ENCODE results near the gene RFTN1.
"Not testable (repeated sequence)": the region's sequence is repeated elsewhere in the genome, so short reads cannot be mapped to it uniquely, and the experiment has no call there.

The RFTN1 gene

DNA sequence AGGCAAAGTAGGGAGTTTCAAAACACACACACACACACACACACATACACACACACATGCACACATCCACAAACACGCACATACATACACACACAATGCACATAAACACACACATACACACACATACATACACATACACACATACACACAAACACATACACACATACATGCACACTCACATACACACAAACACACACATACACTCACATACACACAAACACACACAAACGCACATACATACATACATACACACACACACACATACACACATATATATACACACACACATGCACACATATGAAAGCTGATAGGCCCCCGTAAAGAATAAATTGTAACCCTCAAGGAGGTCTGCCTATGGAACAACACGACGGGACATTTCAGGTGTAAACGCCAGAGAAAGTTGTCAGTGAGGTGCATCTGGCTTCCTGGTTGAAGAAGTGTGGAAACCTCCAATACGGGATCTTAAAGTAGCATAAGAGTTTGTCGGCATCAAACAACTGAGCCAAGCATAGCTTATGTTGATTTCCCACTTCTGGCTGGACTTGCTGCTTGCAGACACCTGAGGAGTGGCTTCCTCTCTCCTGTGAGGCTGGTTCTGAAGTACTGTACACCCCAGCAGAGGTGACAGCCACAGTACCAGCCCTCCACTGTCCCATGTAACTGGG, 5.8 kb downstream of the RFTN1 start:
- DNase-seq (ENCODE audit: low read depth in 2 of 2) = no peak

DNA sequence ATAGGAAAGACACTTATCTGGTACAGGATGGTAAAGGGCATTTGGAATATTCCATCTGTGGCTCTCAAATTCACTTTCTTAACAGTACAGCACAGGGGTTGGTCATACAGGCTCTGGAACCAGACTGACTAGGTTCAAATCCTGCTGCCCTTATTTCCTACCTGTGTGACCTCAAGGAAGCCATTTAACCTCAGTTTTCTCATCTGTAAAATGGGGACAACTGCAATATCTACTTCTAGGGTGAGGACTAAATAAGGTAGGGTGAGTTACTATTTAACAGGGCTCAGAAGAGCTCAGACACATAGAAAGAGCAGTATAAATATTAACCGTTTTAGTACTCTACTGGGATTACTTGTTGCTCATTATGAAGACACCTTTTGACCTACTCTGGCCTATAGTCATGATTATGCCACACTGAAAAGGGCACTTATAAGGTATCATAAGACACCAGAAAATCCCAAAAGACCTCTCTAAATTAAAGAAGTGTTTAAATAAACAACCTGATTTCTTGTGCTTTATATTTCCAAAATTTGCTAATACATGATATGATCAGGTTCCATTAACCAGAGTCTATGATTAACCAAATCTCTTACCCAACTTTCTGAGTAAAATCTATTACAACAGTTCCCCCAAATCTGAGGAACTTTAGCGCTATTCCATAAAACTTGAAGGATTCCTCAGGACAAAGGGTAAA, 6.5 kb downstream of the RFTN1 start:
- DNase-seq (ENCODE audit: low read depth in 2 of 2) = no peak

DNA sequence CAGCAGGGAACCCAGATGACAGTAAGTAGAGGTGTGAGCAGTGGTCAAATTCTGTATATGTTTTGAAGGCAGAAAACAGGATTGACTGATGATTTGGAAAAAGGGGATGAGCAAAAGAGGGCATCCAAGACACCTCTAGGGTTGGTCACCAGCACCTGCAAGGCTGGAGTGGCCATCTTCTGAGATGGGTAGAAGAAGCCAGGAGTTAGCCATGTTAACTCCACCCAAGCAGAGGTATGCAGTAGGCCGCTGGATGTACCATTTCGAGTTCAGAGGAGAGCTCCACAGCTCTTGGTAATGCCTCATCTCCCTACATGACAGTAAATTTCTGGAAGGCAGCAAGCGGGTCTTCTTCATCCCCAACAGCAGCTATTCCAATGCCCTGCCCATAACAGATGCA, 7.0 kb downstream of the RFTN1 start:
- DNase-seq (ENCODE audit: low read depth in 2 of 2) = no peak

DNA sequence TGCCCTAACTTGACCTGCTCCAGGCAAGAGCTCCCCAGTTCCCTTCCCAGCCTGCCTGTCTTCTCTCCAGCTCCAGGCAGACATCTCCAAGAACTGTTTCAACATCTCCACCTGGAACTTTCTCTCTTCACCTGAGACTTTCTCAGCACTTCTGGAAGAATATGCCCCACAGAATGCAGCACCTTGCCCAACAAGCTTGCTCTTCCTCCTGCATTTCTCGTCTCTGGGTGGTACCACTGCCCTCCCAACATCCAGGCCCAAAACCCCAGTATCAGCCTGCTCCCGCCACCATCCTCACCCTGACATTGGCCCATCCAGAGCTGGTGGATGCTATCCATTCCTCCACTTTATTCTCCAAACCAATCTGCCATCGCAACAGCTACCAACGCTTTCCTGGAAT, 8.8 kb downstream of the RFTN1 start:
- DNase-seq (ENCODE audit: low read depth in 2 of 2) = no peak

DNA sequence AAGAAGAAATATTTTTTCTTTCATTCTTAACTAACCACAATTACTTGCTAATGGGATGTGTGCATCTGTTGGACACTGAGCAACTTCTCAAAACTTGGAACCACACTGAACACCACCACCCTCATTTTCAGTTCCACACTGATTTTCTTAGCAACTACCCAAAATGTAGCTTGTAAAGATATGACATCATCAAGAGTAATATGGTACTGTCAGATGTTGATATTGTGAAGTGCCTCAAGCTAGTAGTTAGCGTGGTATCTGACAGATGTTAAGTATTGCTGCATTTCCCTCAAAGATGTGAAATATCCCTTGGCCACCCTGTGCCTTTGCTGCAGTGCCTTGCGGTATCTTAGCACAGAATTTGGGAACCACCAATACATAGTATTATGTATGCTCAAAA, 9.3 kb downstream of the RFTN1 start:
- DNase-seq (ENCODE audit: low read depth in 2 of 2) = no peak

DNA sequence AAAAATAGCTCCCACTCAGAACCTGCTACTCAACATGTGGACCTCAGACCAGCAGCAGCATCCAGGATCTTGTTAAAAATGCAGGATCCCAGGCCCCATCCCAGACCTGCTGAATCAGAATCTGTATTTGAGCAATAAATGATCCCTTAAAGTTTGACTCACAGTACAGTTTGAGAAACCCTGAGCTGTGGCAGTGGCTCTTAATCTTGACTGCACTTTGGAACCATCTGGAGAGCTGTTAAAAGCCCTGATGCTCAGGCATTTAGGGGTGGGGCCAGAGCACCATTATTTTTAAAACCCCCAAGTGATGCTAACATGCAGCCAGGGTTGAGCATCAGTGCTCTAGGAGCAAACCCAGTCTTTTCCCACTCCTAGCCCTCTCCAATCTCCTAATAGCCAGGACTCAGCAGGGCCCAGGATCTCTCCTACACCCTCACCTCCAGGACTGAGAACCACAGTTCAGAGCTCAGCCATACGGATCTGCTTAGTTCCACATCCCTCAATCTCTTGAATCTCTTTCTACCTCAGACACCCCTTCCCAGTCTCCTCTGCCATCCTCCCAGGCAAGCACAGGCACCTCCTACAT, 10.2 kb downstream of the RFTN1 start:
- DNase-seq (ENCODE audit: low read depth in 2 of 2) = no peak

DNA sequence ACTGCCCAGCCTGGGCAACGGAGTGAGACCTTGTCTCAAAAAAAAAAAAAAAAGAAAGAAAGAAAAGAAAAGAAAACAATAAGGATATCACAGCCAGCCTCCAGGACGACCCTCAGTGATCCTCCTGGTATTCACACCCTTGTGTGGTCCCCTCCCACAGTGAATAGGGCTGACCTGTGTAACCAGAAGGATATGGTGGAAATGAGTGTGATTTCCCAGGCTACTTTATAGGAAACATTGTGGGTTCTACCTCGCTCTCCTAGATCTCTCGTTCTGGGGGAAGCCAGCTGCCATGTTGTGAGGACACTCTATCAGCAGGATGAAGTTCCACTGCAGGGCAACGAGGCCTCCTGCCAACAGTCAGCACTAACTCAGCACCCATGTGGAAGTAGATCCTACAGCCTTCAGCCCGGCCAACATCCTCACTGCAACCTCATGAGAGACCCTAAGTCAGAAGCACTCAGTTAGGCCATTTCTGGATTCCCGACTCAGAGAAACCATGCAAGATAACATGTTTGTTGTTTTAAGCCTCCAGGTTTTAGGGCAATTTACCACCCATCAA, 11.1 kb downstream of the RFTN1 start:
- DNase-seq (ENCODE audit: low read depth in 2 of 2) = no peak

DNA sequence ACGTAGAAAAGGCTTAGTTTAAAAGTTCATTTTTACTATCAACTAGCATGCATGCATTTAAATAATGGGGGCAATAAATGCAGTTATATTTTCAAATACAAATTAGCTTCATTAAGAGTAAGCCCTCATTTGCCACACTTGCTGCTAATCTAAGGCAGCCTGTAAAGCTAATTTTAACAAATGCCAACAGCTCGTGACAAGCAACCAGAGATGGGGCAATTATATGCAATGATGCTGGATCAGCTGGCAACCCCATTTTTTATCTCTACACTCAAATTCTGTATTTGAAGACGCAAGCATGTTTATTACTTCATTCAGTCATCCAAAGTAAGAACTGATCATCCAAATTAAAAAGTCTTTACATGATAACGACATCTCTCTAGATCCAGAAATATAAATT, 12.1 kb downstream of the RFTN1 start:
- DNase-seq (ENCODE audit: low read depth in 2 of 2) = no peak

DNA sequence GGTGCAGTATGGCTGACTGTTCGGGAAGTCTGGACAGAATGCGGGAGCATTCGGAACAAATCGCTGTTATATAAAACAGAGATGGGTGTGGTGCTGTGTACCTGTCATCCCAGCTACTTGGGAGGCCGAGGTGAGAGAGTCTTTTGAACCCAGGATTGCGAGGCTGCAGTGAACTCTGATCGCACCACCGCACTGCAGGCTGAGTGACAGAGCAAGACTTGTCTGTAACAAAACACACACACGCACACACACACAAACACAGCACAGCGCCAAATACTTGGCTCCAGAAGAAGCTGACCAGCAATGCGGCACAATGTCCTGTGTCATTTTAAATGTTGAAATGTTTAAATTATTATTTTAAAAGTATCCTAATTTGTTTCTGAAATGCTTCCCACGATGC, 12.6 kb downstream of the RFTN1 start:
- DNase-seq (ENCODE audit: low read depth in 2 of 2) = no peak

DNA sequence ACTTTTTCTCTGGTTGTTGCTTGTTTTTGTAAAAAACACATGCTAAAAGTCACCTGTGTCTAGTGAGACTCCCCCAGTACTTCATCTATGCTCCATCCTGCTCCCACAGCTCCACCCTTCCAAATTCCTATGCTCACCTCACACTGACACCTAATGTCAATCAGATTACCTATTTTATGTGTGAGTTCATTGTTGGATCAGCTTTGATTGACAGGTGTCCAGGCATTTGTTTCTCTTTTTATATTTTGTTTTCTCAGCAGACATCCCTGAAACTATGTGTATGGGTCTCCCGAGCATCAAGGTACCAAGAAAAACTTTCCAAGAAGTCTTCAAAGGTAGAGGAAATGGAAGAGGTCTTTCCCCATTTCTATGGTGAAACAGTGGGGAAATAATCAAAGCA, 13.4 kb downstream of the RFTN1 start:
- DNase-seq (ENCODE audit: low read depth in 2 of 2) = no peak

DNA sequence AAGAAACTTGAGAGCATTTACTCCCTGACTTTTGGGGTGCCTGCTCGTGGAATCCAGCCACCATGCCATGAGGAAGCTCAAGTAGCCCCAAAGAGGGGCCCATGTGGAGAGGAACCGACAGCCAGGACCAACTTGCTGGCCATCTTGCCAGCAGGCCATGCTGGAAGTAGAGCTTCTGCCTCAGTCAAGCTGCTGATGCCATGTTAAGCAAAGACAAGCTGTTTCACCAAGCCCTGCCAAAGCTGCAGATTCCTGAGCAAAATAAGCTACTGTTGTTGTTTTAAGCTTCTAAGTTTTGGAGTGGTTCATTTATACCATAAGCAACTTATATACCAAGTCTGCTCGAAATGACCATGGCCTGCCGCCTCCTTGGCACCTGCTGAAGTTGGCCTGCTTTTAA, 14.1 kb downstream of the RFTN1 start:
- no peak for DNase-seq (ENCODE audit: low read depth in 2 of 2)

DNA sequence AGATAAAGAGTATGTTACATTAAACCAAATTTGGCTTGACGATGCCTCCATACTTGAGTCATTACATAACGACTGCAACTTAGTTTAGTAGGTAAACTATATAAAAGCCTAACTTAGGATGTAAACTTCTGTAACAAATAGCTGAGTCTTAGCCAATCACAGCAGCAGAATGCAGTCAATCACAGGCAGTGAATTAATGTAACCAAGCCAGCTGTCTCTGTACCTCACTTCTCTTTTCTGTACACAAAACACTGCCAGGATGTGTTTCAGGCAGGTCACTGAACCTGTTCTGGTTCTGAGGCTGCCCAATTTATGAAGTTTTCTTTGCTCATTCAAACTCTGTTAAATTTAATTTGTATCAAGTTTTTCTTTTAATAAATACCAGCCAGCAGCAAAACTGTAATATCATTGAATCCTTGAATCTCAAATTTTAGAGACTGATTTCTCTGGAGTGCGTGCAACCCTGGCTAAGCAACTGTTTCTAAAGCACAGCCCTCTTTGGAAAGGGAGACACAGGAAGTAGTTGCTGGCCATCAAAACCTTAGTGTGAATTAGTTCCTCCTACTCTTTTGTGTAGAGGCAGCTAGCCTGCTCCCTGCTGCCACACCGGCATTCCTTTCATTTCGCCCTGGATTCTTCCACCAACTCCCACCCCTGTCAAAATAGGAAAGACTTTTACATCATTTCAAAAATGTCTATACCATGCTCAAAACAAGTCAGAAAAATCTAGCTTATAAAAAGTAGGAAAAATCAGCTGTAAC, 15.2 kb downstream of the RFTN1 start:
- no peak for DNase-seq (ENCODE audit: low read depth in 2 of 2)

DNA sequence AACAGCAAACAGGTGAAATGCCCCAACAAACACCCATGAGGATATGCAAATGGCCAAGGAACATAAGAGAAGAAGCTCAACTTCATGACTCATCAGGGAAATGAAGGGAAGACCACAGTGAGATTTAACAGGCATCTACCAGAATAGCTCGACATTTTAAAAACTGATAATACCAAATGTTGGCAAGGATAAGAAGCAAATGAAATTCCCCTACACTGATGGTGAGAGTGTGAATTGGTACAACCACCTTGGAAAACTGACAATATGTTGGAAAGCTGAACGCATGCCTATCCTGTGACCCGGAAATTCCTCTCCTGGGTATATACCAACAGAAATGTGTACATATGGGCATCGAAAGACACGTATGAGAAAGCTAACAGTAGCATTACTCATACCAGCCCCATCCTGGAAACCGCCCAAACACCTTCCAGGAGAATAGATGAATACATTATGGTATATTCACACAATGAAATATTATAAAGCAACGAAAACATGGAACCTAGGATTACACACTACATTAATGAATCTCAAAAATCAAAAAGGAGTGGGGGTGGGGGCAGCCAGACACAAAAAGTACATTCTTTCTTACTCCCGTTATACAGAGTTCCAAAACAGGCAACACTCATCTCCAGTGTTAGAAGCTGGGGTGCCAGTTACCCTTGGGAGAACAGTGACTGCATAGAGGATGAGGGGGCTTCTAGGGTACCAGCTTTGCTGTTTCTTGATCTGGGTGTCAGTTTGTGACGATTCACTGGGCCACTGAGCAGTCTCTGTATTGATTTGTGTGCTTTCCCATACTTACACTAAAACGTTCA, 16.9 kb downstream of the RFTN1 start:
- DNase-seq (ENCODE audit: low read depth in 2 of 2) = no peak

DNA sequence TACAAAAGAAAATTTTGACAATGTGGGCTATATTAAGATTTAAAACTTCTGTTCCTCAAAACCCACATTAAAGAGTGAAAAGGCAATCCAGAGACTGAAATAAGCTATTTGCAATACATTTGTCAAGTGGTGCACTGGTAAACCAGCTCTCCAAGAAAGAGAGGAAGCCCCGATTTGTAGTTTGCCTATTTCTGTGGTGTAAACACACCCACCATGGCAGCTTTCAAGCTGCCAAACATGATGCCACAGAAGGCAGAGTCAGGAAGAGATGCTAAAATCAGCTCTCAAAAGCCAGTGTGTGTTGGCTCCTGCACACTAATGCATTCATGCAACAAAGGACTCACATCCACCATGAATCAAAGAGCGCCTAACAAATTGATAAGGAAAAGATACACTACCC, 17.5 kb downstream of the RFTN1 start:
- no peak for DNase-seq (ENCODE audit: low read depth in 2 of 2)

DNA sequence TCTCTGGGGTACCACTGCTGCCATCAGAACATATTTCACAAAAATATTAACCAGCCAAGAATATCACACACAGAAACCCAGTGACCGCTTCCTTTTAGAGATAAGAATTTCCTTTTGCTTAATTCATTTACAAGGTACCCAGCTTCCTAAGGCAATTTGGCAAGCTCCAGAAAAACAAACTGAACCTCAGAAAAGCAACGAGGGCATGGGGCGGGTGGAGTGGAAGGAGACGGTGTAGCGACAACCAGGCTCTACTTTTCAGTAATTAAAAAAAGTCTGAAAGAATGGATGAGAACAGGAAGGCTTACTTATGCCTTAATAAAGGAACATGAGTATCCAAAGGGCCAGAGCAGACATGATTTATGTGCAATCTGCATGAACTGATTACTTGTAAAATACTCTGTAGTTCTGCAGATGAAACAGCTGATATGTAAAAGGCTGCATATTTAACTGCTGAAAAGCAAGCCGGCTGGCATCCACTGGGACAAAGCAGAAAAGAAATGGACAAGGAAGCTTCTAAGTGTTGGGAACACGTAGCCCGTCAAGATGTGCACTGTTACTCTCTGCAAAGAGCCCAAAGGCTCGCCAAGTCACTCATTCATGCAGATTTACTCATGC, 18.6 kb downstream of the RFTN1 start:
- no peak for DNase-seq (ENCODE audit: low read depth in 2 of 2)

DNA sequence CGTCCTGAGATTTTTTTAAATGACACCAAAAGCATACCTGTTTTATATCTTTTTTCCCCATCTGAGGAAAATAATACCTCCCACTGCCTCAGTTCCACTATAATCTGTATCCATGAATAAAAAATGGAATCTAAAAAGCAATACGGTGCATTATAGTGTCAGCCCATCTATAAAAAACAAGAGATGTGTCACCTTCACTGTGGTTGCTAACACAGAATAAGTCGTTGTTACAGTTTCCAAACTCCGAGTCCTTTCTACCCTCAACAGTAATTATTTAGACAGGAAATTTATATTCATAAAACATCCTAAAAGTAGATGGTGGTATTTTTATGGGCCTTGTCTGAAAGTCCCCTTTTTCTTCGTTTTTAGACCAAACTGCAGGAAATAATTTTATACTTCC, 19.4 kb downstream of the RFTN1 start:
- no peak for DNase-seq (ENCODE audit: low read depth in 2 of 2)

DNA sequence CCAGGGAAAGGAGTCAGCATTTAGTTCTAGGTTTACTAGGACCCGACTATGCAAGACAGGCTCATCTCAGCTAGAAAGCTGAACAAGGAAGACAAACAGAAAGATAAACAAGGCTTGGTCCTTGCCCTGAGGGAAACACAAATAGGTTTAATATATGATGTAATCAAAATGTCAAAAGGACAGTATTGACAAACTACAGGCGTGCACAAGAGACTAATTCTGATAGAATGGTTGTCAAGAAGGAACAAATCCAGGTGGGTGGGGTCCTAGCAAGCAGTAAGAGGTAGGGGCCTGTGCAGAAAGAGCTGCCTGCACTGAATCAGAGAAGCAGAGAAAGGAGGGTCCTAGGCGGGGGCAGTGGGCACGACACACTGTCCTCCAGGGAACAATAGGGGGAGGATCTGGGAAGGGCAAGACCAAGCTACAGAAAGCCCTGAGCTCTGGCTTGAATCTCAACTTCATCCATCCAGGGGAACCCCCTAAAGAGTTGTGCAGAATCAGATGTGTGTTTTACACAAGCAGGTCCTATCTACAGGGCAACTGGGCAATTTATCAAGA, 23.4 kb downstream of the RFTN1 start:
- no peak for DNase-seq (ENCODE audit: low read depth in 2 of 2)

DNA sequence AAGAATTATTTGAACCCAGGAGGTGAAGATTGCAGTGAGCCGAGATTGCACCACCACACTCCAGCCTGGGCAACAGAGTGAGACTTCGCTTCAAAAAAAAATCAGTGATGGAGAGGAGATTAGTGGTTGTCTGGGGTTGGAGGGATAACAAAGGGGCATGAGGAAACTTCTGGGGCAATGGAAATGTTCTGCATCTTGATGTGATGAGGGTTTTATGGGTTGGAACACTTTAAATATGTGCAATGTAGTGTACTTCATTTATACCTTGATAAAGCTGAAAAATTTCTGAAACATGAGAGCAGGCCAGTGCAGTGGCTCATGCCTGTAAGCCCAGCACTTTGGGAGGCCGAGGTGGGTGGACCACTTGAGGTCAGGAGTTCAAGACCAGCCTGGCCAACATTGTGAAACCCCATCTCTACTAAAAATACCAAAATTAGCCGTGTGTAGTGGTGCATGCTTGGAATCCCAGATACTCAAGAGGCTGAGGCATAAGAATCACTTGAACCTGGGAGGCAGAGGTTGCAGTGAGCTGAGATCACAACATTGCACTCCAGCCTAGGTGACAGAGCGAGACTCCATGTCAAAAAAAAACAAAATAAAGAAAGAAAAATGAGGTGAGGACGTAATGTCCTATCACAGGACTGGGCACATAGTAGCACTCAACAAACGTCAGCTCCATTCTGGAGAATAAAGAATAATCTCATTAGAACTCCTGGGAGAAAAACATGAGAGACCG, 24.0 kb downstream of the RFTN1 start:
- DNase-seq (ENCODE audit: low read depth in 2 of 2) = not testable (repeated sequence)

DNA sequence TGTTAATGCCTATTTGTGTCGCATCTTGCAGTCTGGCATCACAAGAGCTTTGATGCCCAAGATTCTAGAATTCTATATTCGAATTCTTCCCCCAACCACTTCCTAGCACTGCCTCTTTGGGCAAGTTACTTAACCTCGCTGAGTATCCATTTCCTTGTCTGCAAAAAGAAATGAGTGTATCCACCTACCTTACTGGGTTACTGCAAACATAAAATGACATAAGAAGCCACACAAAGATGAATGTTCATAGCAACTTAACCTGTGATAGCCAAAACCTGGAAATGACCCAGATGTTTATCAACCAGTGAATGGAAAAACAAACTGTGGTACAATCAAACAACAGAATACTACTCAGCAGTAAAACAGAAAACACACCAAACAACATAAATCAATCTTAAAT, 24.9 kb downstream of the RFTN1 start:
- no peak for DNase-seq (ENCODE audit: low read depth in 2 of 2)
